Caco-2 (cell line): ENCODE results near the gene PPARA. TPM values are rescaled to one million over a fixed set of nuclear protein-coding genes. Genes with fewer than 3 reads are reported as not detected.

Experiments
- BruUV-seq: library from RNA; stranded (reverse); fragments of 400-500 nt; replicated peaks from 2 replicates; lab custom pipeline; 2021; lab: Mats Ljungman, UMichigan
- CTCF ChIA-PET: fragments of 300-600 bp; sonication (Branson Sonifier 250); formaldehyde crosslinking; loops from one replicate; lab custom pipeline; 2022; ENCODE audit warnings: antibody characterized with exemption; lab: Charles Lee
- POLR2A ChIA-PET: fragments of 300-600 bp; sonication (Branson Sonifier 250); formaldehyde crosslinking; loops from one replicate; lab custom pipeline; 2022; ENCODE audit warnings: antibody characterized with exemption; lab: Charles Lee
- DNase-seq, 2 experiments: peaks; one replicate each; pipeline versions ENCODE4 v3.0.0 to v3.0.0-alpha.2; 2020 to 2022
- H3K27me3 ChIP-seq: replicated peaks from 2 replicates; pipeline ENCODE4 v1.6.0; 2011; ENCODE audit warnings: low read length; ENCODE audit not compliant: control insufficient read depth, insufficient read depth
- H3K36me3 ChIP-seq: 2 replicates; pipeline ENCODE4 v1.5.1; 2011; ENCODE audit warnings: low read length; ENCODE audit not compliant: control insufficient read depth, insufficient read depth
- H3K4me1 ChIP-seq: fragments of 250-450 bp; sonication (Bioruptor Pico); 2 replicates; pipeline ENCODE4 v1.5.1; 2020; ENCODE audit warnings: mild to moderate bottlenecking
- H3K4me3 ChIP-seq: 2 replicates; pipeline ENCODE4 v1.5.1; 2011; ENCODE audit warnings: low read depth, mild to moderate bottlenecking, control low read depth, low read length
- H3K9me3 ChIP-seq: fragments of 250-450 bp; sonication (Bioruptor Pico); 2 replicates; pipeline ENCODE4 v1.5.1; 2020; ENCODE audit warnings: mild to moderate bottlenecking, moderate library complexity
- H3K27ac Mint-ChIP-seq: one replicate; pipeline ENCODE4 v1.8.0; 2022; ENCODE audit warnings: mixed read lengths; ENCODE audit not compliant: unreplicated experiment
- H3K27me3 Mint-ChIP-seq: one replicate; pipeline ENCODE4 v1.8.0; 2022; ENCODE audit warnings: mixed read lengths; ENCODE audit not compliant: insufficient read depth, unreplicated experiment
- H3K36me3 Mint-ChIP-seq: one replicate; pipeline ENCODE4 v1.8.0; 2022; ENCODE audit warnings: mild to moderate bottlenecking, mixed read lengths; ENCODE audit not compliant: insufficient read depth, unreplicated experiment
- H3K4me1 Mint-ChIP-seq: one replicate; pipeline ENCODE4 v1.8.0; 2022; ENCODE audit warnings: low read depth, mixed read lengths; ENCODE audit not compliant: unreplicated experiment
- H3K4me3 Mint-ChIP-seq: one replicate; pipeline ENCODE4 v1.8.0; 2022; ENCODE audit warnings: mild to moderate bottlenecking, moderate library complexity, mixed read lengths; ENCODE audit not compliant: unreplicated experiment
- H3K9me3 Mint-ChIP-seq: one replicate; pipeline ENCODE4 v1.8.0; 2022; ENCODE audit warnings: mixed read lengths; ENCODE audit not compliant: unreplicated experiment
- intact Hi-C: fragments of 100-400 bp; cut with micrococcal nuclease; formaldehyde crosslinking; loops from one replicate; pipeline ENCODE4 v1.10.0; 2022; ENCODE audit not compliant: unreplicated experiment
- total RNA-seq: library from RNA; stranded (reverse); gene quantifications from 2 replicates; pipeline ENCODE4 v1.2.3, GENCODE V29; 2022
- TF ChIP-seq, protein P1 (sequence below), 2 experiments: fragments of 200-600 bp in 1 of 2; IDR thresholded peaks; 1 replicate in 1 of 2; 2 replicates in 1 of 2; pipeline versions ENCODE4 v1.5.1 to v1.8.0; 2011 to 2022; ENCODE audit warnings: antibody characterized with exemption in 1 of 2, control low read depth in 1 of 2, inconsistent platforms in 1 of 2, low read depth in 1 of 2, low read length in 1 of 2, mild to moderate bottlenecking in 1 of 2, moderate library complexity in 1 of 2; ENCODE audit not compliant: insufficient read depth in 1 of 2, severe bottlenecking in 1 of 2, unreplicated experiment in 1 of 2

The PPARA gene
- total RNA-seq, 1 experiment from 2014 or later, result 13.4 TPM

DNA sequence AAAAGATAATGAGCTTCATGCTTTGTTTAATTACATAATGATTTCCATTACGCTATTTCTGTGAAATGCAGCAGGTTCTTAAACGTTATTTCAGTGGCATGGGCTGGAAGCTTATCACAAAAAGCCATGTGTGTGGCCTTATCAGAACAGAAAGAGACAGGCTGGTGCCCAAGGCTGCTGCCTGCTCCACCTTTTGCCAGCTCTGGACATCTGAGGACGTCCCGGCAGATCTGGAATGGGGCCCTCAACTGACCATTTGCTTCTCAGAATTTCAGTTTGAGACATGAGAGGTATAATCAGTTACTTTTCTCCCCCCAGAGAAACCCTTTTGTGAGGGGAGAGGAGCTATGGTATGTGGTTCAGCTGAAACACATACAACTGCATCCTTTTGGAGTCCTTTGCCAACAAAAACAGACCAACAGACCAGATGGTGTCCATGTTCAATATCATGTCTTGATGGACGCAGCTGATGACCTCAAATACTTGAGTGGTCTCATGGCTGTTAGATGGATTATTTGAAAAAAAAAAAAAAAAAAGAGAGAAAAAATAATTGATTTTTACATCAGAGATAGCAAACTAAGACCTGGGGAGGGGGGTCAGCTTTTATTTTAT lies 91.2 kb downstream of the PPARA start:
- CTCF ChIA-PET, result interaction anchor here (0.7 kb wide), 1 partner anchor 135 kb away, joined by 5 read pairs; no protein-coding TSS in a partner anchor
- no peaks in the 10 kb centered on the region for H3K36me3 ChIP-seq
- H3K36me3 Mint-ChIP-seq, result no peaks in the 10 kb centered on the region
- no peaks in the 10 kb centered on the region for H3K4me1 Mint-ChIP-seq
- H3K9me3 Mint-ChIP-seq, result no peaks in the 10 kb centered on the region
- intact Hi-C loops, result no loop called here
- H3K4me3 ChIP-seq, result no peak overlapping the region
- no peak overlapping the region for H3K27ac Mint-ChIP-seq
- POLR2A ChIA-PET, result no interaction called here
- H3K4me1 ChIP-seq, result peaks cover 10% of the 10 kb centered on the region; the same call in 1 of the 2 replicates
- no TSS peak for BruUV-seq
- no peaks in the 10 kb centered on the region for H3K27me3 Mint-ChIP-seq
- no peaks in the 10 kb centered on the region for H3K27me3 ChIP-seq
- no peak for DNase-seq
- no peak overlapping the region for H3K4me3 Mint-ChIP-seq
- H3K9me3 ChIP-seq, result no peaks in the 10 kb centered on the region
- TF ChIP-seq, protein P1, sequence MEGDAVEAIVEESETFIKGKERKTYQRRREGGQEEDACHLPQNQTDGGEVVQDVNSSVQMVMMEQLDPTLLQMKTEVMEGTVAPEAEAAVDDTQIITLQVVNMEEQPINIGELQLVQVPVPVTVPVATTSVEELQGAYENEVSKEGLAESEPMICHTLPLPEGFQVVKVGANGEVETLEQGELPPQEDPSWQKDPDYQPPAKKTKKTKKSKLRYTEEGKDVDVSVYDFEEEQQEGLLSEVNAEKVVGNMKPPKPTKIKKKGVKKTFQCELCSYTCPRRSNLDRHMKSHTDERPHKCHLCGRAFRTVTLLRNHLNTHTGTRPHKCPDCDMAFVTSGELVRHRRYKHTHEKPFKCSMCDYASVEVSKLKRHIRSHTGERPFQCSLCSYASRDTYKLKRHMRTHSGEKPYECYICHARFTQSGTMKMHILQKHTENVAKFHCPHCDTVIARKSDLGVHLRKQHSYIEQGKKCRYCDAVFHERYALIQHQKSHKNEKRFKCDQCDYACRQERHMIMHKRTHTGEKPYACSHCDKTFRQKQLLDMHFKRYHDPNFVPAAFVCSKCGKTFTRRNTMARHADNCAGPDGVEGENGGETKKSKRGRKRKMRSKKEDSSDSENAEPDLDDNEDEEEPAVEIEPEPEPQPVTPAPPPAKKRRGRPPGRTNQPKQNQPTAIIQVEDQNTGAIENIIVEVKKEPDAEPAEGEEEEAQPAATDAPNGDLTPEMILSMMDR (IDR thresholded peaks at IDR 0.05; ENCODE audit: insufficient read depth in 1 of 2, low read depth in 1 of 2, low read length in 1 of 2, severe bottlenecking in 1 of 2, unreplicated experiment in 1 of 2), result no peak

GRCh38 chr22:46242076-46242475 lies 91.8 kb downstream of the PPARA start:
- H3K27ac Mint-ChIP-seq, result no peak overlapping the region
- no peaks in the 10 kb centered on the region for H3K36me3 Mint-ChIP-seq
- BruUV-seq, result no TSS peak
- H3K4me1 Mint-ChIP-seq, result no peaks in the 10 kb centered on the region
- no peak overlapping the region for H3K4me3 Mint-ChIP-seq
- Histone ChIP-seq H3K27me3 (no peaks in the 10 kb centered on the region), H3K4me3 (no peak overlapping the region), H3K4me1 (peaks cover 10% of the 10 kb centered on the region; the same call in 1 of the 2 replicates), H3K9me3 (no peaks in the 10 kb centered on the region), H3K36me3 (no peaks in the 10 kb centered on the region)
- TF ChIP-seq, protein P1 (IDR thresholded peaks at IDR 0.05; ENCODE audit: insufficient read depth in 1 of 2, low read depth in 1 of 2, low read length in 1 of 2, severe bottlenecking in 1 of 2, unreplicated experiment in 1 of 2), result no peak
- intact Hi-C loops, result no loop called here
- DNase-seq, result no peak
- ChIA-PET CTCF (no interaction called here), POLR2A (no interaction called here)
- H3K9me3 Mint-ChIP-seq, result no peaks in the 10 kb centered on the region
- no peaks in the 10 kb centered on the region for H3K27me3 Mint-ChIP-seq

DNA sequence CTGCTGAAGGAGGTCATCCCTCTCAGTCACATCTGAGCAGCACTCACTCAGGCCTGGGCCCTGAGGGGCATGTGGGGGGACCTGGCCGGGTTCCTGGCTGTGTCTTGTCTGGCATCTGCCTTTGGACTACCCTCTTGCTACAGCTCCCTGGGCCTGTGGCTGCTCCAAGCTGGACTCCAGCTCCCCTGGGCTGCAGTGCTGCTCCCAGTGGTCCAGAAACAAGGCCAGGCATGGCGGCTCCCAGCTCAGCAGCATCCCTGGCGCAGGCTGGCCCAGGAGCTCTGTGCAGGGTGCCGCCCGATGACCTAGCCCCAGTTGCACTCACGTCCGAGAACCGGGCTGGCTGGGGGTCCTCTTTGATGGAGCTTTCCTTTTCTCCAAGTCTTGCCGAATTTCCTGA lies 94.4 kb downstream of the PPARA start:
- Mint-ChIP-seq H3K27me3 (no peaks in the 10 kb centered on the region), H3K36me3 (no peaks in the 10 kb centered on the region), H3K4me3 (no peak overlapping the region), H3K4me1 (no peaks in the 10 kb centered on the region), H3K9me3 (no peaks in the 10 kb centered on the region), H3K27ac (no peak overlapping the region)
- CTCF ChIA-PET, result no interaction called here
- Histone ChIP-seq H3K4me1 (peaks cover 15% of the 10 kb centered on the region), H3K9me3 (no peaks in the 10 kb centered on the region), H3K4me3 (no peak overlapping the region), H3K27me3 (no peaks in the 10 kb centered on the region), H3K36me3 (no peaks in the 10 kb centered on the region)
- POLR2A ChIA-PET, result no interaction called here
- intact Hi-C loops, result no loop called here
- TF ChIP-seq, protein P1 (IDR thresholded peaks at IDR 0.05; ENCODE audit: insufficient read depth in 1 of 2, low read depth in 1 of 2, low read length in 1 of 2, severe bottlenecking in 1 of 2, unreplicated experiment in 1 of 2), result no peak
- no TSS peak for BruUV-seq
- DNase-seq, result no peak
